IPS-15b (cell line): ENCODE data around the gene FIGN.

ENCODE experiments used
- H3K27me3 ChIP-seq: one replicate; pipeline ENCODE4 v1.6.1; 2013; ENCODE audit warnings: low read length; ENCODE audit not compliant: control insufficient read depth, insufficient read depth
- H3K36me3 ChIP-seq: one replicate; pipeline ENCODE4 v1.6.1; 2013; ENCODE audit warnings: low read length; ENCODE audit not compliant: control insufficient read depth, insufficient read depth
- H3K4me1 ChIP-seq: one replicate; pipeline ENCODE4 v1.6.1; 2013; ENCODE audit warnings: mild to moderate bottlenecking, low read length; ENCODE audit not compliant: control insufficient read depth, insufficient read depth
- H3K4me3 ChIP-seq: one replicate; pipeline ENCODE4 v1.5.1; 2013; ENCODE audit warnings: low read depth, low read length
- H3K9ac ChIP-seq: one replicate; pipeline ENCODE4 v1.6.1; 2013; ENCODE audit warnings: low read depth, mild to moderate bottlenecking, low read length
- H3K9me3 ChIP-seq: one replicate; pipeline ENCODE4 v1.6.1; 2013; ENCODE audit warnings: mild to moderate bottlenecking, low read length; ENCODE audit not compliant: control insufficient read depth, insufficient read depth

The FIGN gene, protein sequence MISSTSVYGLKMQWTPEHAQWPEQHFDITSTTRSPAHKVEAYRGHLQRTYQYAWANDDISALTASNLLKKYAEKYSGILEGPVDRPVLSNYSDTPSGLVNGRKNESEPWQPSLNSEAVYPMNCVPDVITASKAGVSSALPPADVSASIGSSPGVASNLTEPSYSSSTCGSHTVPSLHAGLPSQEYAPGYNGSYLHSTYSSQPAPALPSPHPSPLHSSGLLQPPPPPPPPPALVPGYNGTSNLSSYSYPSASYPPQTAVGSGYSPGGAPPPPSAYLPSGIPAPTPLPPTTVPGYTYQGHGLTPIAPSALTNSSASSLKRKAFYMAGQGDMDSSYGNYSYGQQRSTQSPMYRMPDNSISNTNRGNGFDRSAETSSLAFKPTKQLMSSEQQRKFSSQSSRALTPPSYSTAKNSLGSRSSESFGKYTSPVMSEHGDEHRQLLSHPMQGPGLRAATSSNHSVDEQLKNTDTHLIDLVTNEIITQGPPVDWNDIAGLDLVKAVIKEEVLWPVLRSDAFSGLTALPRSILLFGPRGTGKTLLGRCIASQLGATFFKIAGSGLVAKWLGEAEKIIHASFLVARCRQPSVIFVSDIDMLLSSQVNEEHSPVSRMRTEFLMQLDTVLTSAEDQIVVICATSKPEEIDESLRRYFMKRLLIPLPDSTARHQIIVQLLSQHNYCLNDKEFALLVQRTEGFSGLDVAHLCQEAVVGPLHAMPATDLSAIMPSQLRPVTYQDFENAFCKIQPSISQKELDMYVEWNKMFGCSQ

DNA sequence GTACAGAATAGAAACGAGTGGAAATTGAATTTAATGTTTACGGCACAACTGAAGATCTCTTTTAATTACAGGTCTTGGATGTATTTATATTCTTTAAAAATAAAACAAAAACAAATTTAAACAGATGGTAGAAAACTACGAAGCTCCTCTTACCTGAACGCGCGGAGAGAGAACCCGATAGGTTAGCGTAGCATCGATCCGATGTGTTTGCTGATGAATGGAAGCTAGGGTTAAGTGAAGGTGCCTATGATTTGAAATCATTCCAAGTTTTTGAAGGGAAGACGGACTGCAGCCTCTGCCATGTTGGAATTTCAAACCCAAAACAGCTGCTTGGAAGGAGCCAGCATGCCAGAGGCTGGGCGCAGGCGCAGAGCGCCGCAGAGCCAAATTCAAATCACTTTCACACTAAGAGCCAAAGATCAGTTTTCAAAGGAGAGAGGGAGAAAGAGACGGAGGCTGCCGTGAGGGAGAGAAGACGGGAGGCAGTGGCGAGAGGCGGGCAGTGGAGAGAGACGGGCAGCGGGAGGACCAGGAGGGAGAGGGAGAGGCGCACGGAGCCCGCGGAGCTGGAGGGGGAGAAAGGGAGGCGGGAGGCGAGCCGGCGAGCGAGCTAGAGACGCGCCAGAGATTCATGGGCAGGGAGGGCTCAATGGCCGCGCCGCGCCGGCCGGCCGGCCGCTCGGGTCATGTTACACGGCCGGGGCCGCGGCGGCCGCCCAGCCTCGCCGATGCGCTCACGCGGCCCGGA lies at the start of gene FIGN:
Gene FIGN, minus strand, starts transcription at position 324 of the 748 bp plus-strand sequence. CDS start 1,081 bp downstream, outside the sequence.
- no peaks in the 10 kb centered on the region for H3K27me3 ChIP-seq
- peak within 1 kb of the TSS; percentile 87 for H3K9ac ChIP-seq
- no peaks in the 10 kb centered on the region for H3K9me3 ChIP-seq
- peak within 1 kb of the TSS; percentile 81 for H3K4me3 ChIP-seq
- no peaks in the 10 kb centered on the region for H3K36me3 ChIP-seq
- peaks cover 3% of the 10 kb centered on the region for H3K4me1 ChIP-seq

DNA sequence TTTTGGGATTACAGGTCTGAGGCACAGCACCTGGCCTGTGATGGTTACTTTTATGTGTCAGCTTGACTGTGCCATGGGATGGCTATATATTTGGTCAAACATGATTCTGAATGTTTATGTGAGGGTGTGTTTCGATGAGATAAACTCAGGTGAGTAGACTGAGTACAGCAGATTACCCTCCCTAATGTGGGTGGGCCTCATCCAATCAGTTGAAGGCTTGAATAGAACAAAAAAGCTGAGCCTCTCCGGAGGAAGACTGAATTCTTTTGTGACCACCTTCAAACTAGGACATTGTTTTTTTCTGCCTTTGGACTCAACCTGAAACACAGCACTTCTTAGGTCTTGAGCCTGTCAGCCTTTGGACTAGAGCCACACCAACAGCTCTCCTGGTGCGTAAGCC lies 49.4 kb upstream of the FIGN start:
- Histone ChIP-seq H3K4me3 (no peak overlapping the region), H3K27me3 (no peaks in the 10 kb centered on the region), H3K36me3 (no peaks in the 10 kb centered on the region), H3K9me3 (no peaks in the 10 kb centered on the region), H3K9ac (no peak overlapping the region), H3K4me1 (no peaks in the 10 kb centered on the region)

DNA sequence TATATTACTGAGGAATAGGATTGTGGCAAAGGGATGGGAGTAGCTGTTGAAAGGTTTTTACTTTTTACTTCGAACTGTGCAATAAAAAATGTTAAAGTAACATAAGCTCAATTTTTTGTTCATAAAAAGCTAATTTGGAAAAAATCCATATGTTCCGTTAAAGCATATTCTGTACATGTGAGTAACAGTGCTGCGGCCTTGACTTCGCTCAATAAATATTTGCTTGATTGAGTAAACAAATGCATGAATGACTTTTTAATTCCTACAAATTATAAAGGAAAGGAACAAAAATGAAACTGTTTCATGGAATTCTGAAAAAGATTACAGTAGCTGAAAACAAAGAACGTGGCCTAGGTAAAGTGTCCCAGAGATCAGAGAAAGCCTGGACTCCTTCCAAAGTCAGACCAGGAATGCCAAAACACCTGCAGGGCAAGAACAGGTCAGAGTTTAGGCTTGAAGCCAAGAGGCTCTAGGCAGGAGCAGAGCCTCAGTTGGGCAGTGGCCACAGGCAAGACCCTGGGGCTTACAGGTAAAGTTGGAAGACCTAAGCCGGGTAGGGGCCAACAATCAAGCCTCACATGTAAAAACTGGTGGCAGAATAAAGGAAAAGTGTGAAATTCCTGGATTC lies 44.3 kb upstream of the FIGN start:
- Histone ChIP-seq H3K36me3 (no peaks in the 10 kb centered on the region), H3K4me1 (no peaks in the 10 kb centered on the region), H3K9me3 (no peaks in the 10 kb centered on the region), H3K4me3 (no peak overlapping the region), H3K9ac (no peak overlapping the region), H3K27me3 (no peaks in the 10 kb centered on the region)

DNA sequence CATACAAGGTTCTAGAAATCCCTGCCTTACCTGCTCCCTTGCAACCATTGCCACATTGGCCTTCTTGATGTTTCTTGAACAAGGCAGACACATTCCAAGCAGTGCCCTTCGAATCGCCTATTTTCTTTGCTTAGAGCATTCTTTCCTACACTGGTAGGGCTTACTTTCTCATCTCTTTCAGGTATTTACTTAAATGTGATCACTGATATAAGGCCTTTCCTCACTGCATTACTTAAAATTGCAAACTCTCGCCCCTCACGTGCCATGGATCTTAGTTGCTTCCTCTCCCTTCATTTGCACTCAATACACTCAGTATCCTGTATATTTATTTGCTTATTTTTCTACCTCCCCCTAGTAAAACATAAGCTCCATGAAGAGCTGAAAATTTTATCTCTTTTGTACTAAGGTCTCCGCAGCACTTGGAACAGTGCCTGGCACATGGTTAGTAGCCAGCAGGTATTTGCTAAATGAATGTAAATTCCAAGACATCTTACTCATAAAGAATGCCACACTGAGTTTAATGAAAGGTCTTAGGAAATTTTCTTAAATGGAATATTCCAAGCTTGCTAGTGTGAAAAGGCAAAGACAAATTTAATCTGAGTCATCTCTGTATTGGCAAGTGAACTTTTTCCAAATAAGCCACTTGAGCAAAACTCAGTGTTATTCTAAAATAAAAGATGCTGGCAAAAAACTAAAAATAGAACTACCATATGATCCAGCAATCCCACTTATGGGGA lies 42.4 kb upstream of the FIGN start:
- Histone ChIP-seq H3K36me3 (no peaks in the 10 kb centered on the region), H3K9ac (no peak overlapping the region), H3K4me3 (no peak overlapping the region), H3K9me3 (no peaks in the 10 kb centered on the region), H3K27me3 (no peaks in the 10 kb centered on the region), H3K4me1 (no peaks in the 10 kb centered on the region)

DNA sequence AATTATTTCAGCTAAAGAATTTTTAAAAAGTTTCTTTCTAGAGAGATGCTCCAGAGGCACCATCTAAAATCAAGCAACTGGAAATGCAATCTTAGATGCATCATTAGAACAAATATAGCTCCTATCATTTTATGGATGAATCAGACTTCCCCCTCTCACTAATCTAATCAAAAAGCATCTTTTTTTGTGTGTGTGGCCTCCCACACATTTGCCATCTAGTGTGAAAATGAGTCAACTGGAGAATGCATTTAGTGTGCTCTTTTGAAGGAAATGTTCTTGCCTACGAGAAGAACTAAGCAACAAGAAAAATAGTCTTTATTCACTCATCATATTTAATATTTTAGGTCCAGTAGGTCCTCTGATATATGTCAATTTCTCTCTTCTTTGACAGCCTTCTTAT lies 39.5 kb upstream of the FIGN start:
- Histone ChIP-seq H3K4me3 (no peak overlapping the region), H3K9ac (no peak overlapping the region), H3K4me1 (no peaks in the 10 kb centered on the region), H3K36me3 (no peaks in the 10 kb centered on the region), H3K27me3 (no peaks in the 10 kb centered on the region), H3K9me3 (no peaks in the 10 kb centered on the region)

DNA sequence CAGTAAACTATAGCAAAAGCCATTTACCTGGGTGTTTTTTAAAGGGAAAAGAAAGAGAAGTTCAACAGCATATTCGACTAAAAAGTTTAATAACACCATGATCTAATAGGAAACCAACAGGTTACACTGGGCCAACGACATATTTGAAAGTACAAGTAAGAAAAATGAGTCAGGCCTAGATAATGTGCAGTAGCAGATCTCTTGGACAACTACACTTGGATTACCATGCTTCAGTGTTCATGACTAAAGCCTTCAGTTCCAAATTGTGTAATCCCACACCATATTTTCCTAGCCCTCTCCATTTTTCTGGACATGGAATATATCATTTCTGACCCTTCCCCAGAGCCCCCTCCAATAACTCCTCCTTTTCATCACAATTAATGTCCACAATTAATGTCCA lies 39.1 kb upstream of the FIGN start:
- Histone ChIP-seq H3K27me3 (no peaks in the 10 kb centered on the region), H3K9me3 (no peaks in the 10 kb centered on the region), H3K4me1 (no peaks in the 10 kb centered on the region), H3K9ac (no peak overlapping the region), H3K4me3 (no peak overlapping the region), H3K36me3 (no peaks in the 10 kb centered on the region)

DNA sequence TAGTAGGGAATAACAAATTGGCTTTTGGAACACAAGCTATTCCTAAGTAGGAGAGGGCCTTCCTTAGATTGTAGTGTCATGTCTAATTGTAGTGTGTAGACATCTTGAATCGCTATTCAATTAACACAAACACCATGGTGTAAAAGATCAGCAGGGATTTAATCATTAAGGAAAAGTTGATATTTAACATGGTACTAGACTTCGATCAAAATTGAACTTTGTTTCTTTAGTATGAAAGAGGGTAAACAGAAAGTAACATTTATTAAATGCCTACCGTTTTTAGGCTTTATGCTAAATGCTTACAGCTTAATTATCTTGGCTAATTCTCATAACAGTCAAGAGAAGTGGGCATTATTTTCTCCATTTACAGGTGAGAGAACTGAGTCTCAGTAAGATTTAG lies 37.5 kb upstream of the FIGN start:
- no peaks in the 10 kb centered on the region for H3K9me3 ChIP-seq
- no peaks in the 10 kb centered on the region for H3K36me3 ChIP-seq
- H3K4me1 ChIP-seq: no peaks in the 10 kb centered on the region
- no peak overlapping the region for H3K4me3 ChIP-seq
- no peaks in the 10 kb centered on the region for H3K27me3 ChIP-seq
- H3K9ac ChIP-seq: no peak overlapping the region

DNA sequence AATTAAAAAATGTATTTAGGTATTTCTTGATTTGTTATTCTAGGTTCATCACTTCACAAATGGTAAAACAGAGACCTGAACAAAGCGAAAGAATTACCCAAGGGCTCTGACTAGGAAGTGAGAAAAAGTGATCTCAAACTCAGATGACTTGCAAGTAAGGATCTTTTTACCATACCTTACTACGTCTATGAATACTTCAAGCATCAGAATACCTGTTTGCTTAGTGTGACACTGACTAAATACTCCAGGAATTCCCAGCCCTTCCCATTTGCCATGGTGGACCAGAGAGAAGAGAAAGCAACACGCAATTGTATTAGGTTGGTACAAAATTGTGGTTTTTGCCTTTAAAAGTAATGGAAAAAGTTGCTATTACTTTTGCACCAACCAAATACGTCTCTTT lies 35.8 kb upstream of the FIGN start:
- Histone ChIP-seq H3K9ac (no peak overlapping the region), H3K9me3 (no peaks in the 10 kb centered on the region), H3K4me1 (no peaks in the 10 kb centered on the region), H3K4me3 (no peak overlapping the region), H3K36me3 (no peaks in the 10 kb centered on the region), H3K27me3 (no peaks in the 10 kb centered on the region)

DNA sequence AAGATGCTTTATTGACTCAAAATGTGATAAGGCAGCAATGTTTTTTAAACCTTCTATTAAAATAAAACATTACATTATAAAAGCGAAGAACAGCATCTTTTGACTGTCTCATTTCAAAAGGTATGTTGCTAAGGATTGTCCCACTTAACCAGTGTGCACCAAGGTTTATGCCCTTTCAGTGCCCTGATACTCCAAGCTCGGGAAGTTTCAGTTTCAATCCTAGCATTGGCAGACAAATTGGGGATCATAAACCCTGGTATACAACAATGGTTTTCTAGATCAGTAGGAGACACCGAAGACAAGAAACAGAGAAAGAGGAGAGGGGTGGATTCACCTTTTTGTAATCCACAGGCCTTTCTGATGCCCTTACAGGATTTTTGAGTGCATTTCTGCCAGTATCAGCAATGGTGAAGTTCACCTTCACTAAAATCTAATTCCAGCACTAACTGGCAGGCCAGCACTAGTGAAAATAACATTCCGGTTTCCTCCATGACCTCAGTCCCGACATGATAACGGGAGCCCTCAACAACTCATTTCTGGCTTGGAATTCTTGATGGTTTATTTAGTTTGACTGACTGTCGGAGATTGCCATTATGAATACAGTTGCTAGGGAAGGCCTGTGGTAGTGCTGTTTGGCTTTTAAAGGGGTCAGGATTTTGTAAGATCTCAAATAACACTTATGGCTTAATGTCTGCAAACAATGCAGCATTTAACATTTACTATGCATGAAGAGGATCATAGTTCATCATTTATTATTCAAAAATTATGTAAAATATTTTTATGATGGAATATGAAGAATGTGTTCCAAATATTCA lies 33.3 kb upstream of the FIGN start:
- no peaks in the 10 kb centered on the region for H3K9me3 ChIP-seq
- H3K36me3 ChIP-seq: no peaks in the 10 kb centered on the region
- H3K4me1 ChIP-seq: no peaks in the 10 kb centered on the region

DNA sequence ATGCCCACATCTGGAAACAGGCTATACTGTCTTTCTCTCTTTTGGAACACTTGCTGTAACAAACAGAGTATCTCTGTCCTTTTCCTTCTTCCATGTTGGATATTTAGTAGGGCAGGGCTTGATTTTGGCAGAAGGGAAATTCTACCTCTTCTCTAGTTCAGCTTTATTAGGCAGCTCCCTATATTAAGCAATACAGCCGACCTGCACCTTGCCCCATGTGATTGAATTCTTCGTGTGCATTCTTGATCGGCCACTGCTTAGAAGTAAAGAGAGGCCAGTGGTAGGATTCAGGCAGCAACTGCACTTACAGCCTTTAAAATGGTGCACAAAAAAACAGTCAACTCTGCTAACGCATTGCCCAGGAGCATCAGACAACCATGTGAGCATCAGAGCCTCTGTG lies 31.3 kb upstream of the FIGN start:
- Histone ChIP-seq H3K27me3 (no peaks in the 10 kb centered on the region), H3K4me3 (no peak overlapping the region), H3K9ac (no peak overlapping the region), H3K36me3 (no peaks in the 10 kb centered on the region), H3K4me1 (no peaks in the 10 kb centered on the region), H3K9me3 (no peaks in the 10 kb centered on the region)

More for the DNA sequence above, 33.3 kb upstream of the FIGN start:
- no peak overlapping the region for H3K4me3 ChIP-seq
- H3K27me3 ChIP-seq: no peaks in the 10 kb centered on the region
- no peak overlapping the region for H3K9ac ChIP-seq
